ENCODE results near the gene DCUN1D2.

DCUN1D2 gene

GRCh38 chr13:113411216-113412023, 79.1 kb downstream of the DCUN1D2 start:
- Histone ChIP-seq H3K36me3 (ENCODE audit: control insufficient read depth, low read length) (no peaks in the 10 kb centered on the region), H3F3A (ENCODE audit: control insufficient read depth, insufficient read depth) (peaks cover 6% of the 10 kb centered on the region; the same call in 1 of the 2 replicates), H3K4me2 (ENCODE audit: low read length) (peak overlapping the region; percentile 73), H3K27ac (ENCODE audit: low read depth, low read length) (peak overlapping the region; percentile 84), H3K9me3 (ENCODE audit: control insufficient read depth, insufficient read depth, low read length) (peaks cover 11% of the 10 kb centered on the region), H4K20me1 (ENCODE audit: control insufficient read depth, insufficient read depth, low read depth, low read length) (no peaks in the 10 kb centered on the region), H3K9me2 (replicated peaks; ENCODE audit: control insufficient read depth, low read length) (no peaks in the 10 kb centered on the region), H3K79me2 (ENCODE audit: control insufficient read depth, low read length) (peaks cover 16% of the 10 kb centered on the region), H3K27me3 (ENCODE audit: control insufficient read depth, low read length) (no peaks in the 10 kb centered on the region), H3K4me3 (ENCODE audit: low read length) (peak overlapping the region; percentile 65), H3K4me1 (ENCODE audit: control insufficient read depth, low read length) (peaks cover 53% of the 10 kb centered on the region)
- TF ChIP-seq EZH2phosphoT487 (IDR thresholded peaks at IDR 0.05; ENCODE audit: borderline replicate concordance, low read length): no peak
- TF ChIP-seq CTCF (IDR thresholded peaks at IDR 0.05; ENCODE audit: low read depth, low read length, poor library complexity, severe bottlenecking): no peak

- Histone ChIP-seq H3K36me3 (ENCODE audit: control insufficient read depth, low read length) (no peaks in the 10 kb centered on the region), H3K4me1 (ENCODE audit: control insufficient read depth, low read length) (peaks cover 53% of the 10 kb centered on the region), H3K79me2 (ENCODE audit: control insufficient read depth, low read length) (peaks cover 16% of the 10 kb centered on the region), H4K20me1 (ENCODE audit: control insufficient read depth, insufficient read depth, low read depth, low read length) (no peaks in the 10 kb centered on the region), H3K4me2 (ENCODE audit: low read length) (peak overlapping the region; percentile 73), H3F3A (ENCODE audit: control insufficient read depth, insufficient read depth) (peaks cover 6% of the 10 kb centered on the region; the same call in 1 of the 2 replicates), H3K4me3 (ENCODE audit: low read length) (peak overlapping the region; percentile 65), H3K27me3 (ENCODE audit: control insufficient read depth, low read length) (no peaks in the 10 kb centered on the region), H3K27ac (ENCODE audit: low read depth, low read length) (peak overlapping the region; percentile 84), H3K9me3 (ENCODE audit: control insufficient read depth, insufficient read depth, low read length) (peaks cover 11% of the 10 kb centered on the region), H3K9me2 (replicated peaks; ENCODE audit: control insufficient read depth, low read length) (no peaks in the 10 kb centered on the region)
- TF ChIP-seq EZH2phosphoT487 (IDR thresholded peaks at IDR 0.05; ENCODE audit: borderline replicate concordance, low read length) (no peak), CTCF (IDR thresholded peaks at IDR 0.05; ENCODE audit: low read depth, low read length, poor library complexity, severe bottlenecking) (no peak)
Observed at GRCh38 chr13:113410472-113411201, 79.9 kb downstream of the DCUN1D2 start.

- no peaks in the 10 kb centered on the region for H3K36me3 ChIP-seq (ENCODE audit: control insufficient read depth, low read length)
Observed at GRCh38 chr13:113408562-113408961, 81.9 kb downstream of the DCUN1D2 start.

More at GRCh38 chr13:113408562-113408961, 81.9 kb downstream of the DCUN1D2 start:
- Histone ChIP-seq H3K4me3 (ENCODE audit: low read length) (peak overlapping the region; percentile 45; the same call in 1 of the 2 replicates), H3K9me2 (replicated peaks; ENCODE audit: control insufficient read depth, low read length) (no peaks in the 10 kb centered on the region), H4K20me1 (ENCODE audit: control insufficient read depth, insufficient read depth, low read depth, low read length) (no peaks in the 10 kb centered on the region), H3K27ac (ENCODE audit: low read depth, low read length) (peak overlapping the region; percentile 36; the same call in 1 of the 2 replicates), H3K79me2 (ENCODE audit: control insufficient read depth, low read length) (peaks cover 16% of the 10 kb centered on the region), H3K9me3 (ENCODE audit: control insufficient read depth, insufficient read depth, low read length) (peaks cover 11% of the 10 kb centered on the region), H3K27me3 (ENCODE audit: control insufficient read depth, low read length) (no peaks in the 10 kb centered on the region), H3K4me1 (ENCODE audit: control insufficient read depth, low read length) (peaks cover 48% of the 10 kb centered on the region), H3K4me2 (ENCODE audit: low read length) (peak overlapping the region; percentile 47), H3F3A (ENCODE audit: control insufficient read depth, insufficient read depth) (peaks cover 6% of the 10 kb centered on the region; the same call in 1 of the 2 replicates)
- TF ChIP-seq EZH2phosphoT487 (IDR thresholded peaks at IDR 0.05; ENCODE audit: borderline replicate concordance, low read length) (no peak), CTCF (IDR thresholded peaks at IDR 0.05; ENCODE audit: low read depth, low read length, poor library complexity, severe bottlenecking) (no peak)
